Measurements from ENCODE around the gene ITGAL.
"Not testable (repeated sequence)": the region's sequence is repeated elsewhere in the genome, so short reads cannot be mapped to it uniquely, and the experiment has no call there.

ITGAL gene

DNA sequence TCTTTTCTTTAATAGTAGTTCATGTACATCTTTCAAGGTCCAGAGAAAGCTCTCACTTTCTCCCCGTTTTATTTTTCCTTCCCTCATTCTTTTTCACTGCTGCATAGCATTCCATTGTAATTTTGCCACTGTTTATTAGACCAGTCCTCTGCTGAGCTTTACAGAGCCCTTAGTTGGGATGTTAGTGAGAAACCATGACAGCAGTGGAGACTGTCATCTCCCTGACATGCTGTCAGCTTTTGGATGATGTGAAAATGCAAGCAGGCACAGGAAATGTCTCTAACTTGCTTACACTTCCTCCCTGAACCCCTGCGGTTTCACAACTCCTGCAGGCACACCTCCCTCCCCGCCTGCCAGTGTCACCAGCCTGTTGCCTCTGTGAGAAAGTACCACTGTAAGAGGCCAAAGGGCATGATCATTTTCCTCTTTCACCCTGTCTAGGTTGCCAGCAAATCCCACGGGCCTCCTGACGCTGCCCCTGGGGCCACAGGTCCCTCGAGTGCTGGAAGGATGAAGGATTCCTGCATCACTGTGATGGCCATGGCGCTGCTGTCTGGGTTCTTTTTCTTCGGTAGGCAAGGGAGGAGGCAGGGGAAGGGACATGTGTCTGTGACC, at the start of gene ITGAL:
TSS of gene ITGAL (plus strand) at position 415 of the 615 bp plus-strand sequence. CDS start at position 511, 96 bp downstream.
- DNase-seq (ENCODE audit: low spot score) = peak; percentile 97

DNA sequence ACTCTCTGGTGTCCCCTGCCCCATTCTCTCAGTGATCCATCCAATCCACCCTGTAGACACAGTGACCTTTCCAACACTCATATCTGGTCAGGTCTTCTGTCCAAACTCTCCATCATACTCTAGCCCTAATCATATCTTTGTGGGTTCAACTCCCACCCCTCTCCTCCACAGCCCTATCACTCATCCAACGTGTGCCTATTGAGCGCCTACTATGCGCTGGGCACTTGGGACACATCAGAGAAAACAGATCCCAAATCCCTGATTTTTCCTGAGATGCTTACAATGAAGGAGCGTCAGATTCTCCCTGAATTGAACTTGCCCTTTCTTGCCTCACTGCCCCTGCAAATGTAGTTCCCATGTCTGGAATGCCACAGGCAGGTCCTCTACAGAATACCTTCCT, 44.5 kb upstream of the ITGAL start:
- DNase-seq (ENCODE audit: low spot score) = no peak

DNA sequence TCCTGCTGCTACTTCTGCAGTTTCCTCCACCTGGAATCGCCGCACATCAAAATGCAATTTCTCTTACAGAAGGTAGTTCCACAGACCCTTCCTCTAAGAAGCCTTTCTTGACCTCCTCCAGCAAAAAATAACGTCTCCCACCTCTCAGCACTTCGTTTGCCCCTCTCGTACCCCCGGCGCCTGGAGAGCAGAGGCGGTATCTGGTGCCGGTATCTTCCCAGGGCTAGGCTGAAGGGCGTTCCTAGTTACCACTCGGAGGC, 43.2 kb upstream of the ITGAL start:
- no peak for DNase-seq (ENCODE audit: low spot score)

DNA sequence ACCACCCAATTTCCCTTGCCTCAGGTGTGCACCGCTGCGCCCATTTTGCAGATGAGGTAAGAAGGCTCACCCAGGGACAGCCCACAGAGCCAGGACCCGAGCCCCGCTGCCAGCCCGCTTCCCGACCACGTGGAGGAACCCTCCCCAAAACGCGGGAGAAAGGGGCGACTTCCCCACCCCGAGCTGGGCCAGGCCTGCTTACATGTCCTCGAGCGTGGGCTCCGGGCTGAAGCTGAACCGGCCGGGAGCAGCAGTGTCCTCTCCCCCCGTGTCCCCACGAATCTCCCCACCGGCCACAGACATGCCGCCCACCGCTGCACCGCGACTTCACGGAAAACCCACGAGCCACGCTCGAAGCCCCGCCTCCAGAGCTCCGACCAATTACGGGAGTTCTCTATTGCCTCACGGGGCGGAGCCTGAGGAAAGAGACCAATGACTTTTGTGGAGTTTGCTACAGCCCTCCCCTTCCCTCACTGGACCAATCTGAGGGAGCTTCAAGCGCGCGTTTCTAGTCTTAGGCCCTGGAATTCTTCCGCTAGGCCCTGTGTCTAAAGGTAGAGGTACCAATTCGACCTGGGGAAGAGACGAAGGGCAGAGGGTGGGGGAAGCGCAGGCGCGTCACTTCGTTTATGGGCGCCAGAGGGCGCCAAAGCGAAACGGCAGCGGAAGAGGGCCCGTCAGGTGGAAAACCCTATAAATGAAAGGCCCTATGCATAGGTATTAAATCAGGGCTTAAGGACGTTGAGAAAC, 42.7 kb upstream of the ITGAL start, which contains the start of gene DCTPP1:
TSS of gene DCTPP1 (minus strand) at position 353 of the 750 bp plus-strand sequence. CDS start at position 303, 50 bp downstream.
- peak; percentile 99 for DNase-seq (ENCODE audit: low spot score)

GRCh38 chr16:30430428-30430970, 42.0 kb upstream of the ITGAL start:
- DNase-seq (ENCODE audit: low spot score) = no peak

- peak; percentile 76 for DNase-seq (ENCODE audit: low spot score)
These were observed 37.7 kb upstream of the ITGAL start for GRCh38 chr16:30434852-30435251.

DNA sequence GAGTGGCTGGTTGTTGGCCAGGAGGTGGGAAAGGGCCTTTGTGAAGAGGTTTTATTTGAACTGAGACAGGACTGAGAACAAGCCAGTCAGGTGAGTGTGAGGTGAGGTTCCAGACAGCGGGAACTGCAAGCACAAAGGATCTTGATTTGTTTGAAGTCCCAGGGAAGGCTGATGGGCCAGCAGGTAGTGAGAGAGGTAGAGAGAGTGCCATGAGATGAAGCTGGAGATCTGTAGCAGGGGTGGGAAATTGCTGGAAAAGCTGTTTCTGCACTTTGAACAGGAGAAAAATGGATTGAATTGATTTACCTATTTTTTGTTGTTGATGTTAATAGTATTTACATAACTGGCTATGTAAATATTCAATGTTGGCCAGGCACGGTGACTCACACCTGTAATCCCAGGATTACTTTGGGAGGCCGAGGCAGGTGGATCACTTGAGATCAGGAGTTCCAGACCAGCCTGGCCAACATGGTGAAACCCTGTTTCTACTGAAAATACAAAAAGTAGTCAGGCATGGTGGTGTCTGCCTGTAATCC, 35.0 kb upstream of the ITGAL start:
- DNase-seq (ENCODE audit: low spot score) = no peak

- DNase-seq (ENCODE audit: low spot score) = no peak
These were observed 33.7 kb upstream of the ITGAL start for GRCh38 chr16:30438835-30439234.

GRCh38 chr16:30439720-30440348, 32.7 kb upstream of the ITGAL start:
- no peak for DNase-seq (ENCODE audit: low spot score)

DNA sequence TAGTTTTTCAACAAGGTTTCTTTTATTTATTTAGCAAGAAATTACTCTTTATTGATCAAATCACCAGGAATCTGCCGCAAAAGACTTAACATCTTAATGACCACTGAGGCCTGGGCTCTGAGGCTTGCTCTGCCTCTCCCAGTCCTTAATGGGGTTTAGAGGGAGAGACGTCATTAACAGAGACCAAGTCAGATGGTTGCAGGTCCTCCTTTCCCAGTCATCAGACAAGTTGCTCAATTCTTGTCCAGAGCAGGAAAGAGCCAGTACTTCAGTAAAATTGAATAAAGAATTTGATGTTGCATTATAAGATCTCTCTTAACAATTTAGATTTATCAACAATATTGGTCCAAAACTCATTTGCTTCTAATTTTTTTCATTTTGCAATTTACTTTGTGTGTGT, 28.9 kb upstream of the ITGAL start:
- no peak for DNase-seq (ENCODE audit: low spot score)

- DNase-seq (ENCODE audit: low spot score) = no peak
These were observed 28.1 kb upstream of the ITGAL start for GRCh38 chr16:30444231-30445148.

DNA sequence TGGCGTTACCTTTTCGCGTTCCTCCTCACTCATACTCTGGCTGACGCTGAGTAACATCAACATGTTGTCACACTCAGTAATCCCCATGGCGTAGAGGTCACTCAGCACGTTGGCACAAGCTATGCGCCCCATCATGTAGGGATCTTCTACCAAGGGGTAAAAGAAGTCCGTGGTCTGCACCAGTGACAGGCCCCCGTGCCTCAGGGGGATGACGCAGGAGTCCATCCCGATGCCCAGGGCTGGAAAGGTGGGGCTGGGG, 27.5 kb upstream of the ITGAL start:
- no peak for DNase-seq (ENCODE audit: low spot score)

DNA sequence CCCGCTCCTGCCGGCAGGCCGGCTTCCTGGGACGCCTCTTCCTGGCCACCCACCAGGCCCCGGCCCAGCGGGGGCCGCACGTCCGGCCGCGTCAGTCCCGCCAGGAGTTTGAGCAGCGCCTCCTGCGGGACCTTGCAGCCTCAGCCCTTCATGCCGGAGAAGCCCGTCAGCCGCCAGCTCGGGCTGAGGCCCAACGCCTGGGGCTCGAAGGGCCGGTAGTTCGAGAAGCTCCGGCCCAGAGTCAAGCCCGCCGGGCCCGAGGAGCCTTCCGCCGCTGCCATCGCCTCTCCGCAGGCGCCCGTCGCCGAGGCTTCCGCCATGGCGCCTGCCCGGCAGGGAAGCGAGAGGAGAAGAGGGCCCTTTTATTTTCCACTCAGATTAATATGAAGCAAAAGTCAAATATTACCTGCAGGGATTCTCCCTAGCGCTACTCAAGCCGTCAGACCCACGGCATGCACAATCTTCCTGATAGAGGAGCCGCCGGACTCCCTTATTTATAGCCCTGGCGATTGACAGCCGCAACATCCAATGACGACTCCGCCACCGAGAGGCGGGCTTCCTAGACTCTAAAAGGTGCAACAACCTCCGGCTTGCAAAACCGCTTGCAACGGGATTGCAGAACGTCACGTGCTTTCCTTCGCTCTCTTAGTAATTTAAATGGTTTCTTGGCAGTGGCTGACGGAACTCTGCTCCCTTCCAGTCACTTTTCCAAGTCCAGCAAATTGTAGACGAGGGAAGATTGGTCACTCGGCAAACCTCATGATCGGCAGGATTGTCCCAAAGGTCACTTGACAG, 26.9 kb upstream of the ITGAL start, which contains the start of gene SEPHS2:
TSS of gene SEPHS2 (minus strand) at position 467 of the 795 bp plus-strand sequence. CDS start at position 320, 147 bp downstream.
- peak; percentile 98 for DNase-seq (ENCODE audit: low spot score)

DNA sequence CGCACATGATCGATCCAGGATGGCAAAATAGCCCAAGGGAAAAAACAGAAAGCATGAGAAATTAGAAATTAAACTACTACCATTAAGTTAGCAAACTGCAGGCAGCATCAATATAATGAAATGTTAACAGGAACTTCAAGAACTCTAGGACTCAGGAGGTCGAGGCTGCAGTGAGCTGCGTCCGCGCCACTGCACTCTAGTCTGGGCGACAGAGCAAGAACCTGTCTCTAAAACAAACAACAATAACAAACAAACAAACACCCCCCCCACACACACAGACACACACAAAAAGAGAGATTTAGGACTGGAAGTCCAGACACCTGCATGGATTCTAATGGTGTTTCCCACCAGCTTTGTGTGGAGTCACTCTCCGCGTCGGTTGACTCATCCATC, 26.3 kb upstream of the ITGAL start:
- no peak for DNase-seq (ENCODE audit: low spot score)

DNA sequence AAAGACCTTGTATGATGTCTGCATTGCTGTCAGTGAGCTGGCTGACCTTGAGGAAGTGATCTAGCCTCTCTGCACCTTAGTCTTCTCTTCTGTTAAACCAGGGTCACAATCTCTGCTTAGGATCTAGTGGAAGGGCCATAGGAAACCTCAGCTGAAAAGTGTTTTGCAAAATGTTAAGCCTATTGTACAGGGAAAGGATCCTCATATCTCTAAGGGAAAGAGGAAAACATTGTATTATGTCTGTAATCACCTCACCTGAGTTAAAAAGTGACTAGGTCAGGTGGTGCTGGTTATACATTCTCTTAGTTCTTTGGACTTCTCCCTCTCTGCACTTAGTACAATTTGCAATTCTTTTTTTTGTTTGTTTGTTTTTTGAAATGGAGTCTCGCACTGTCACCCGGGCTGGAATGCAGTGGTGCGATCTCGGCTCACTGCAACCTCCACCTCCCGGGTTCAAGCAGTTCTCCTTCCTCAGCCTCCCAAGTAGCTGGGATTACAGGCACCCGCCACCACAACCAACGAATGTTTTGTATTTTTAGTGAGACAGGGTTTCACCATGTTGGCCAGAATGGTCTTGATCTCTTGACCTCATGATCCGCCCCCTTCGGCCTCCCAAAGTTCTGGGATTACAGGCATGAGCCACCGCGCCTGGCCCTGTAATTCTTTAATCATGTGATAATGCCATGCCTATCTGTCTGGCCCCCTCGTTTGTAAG, 24.9 kb upstream of the ITGAL start:
- DNase-seq (ENCODE audit: low spot score) = no peak

- no peak for DNase-seq (ENCODE audit: low spot score)
These were observed 23.5 kb upstream of the ITGAL start for GRCh38 chr16:30449116-30449435.

DNA sequence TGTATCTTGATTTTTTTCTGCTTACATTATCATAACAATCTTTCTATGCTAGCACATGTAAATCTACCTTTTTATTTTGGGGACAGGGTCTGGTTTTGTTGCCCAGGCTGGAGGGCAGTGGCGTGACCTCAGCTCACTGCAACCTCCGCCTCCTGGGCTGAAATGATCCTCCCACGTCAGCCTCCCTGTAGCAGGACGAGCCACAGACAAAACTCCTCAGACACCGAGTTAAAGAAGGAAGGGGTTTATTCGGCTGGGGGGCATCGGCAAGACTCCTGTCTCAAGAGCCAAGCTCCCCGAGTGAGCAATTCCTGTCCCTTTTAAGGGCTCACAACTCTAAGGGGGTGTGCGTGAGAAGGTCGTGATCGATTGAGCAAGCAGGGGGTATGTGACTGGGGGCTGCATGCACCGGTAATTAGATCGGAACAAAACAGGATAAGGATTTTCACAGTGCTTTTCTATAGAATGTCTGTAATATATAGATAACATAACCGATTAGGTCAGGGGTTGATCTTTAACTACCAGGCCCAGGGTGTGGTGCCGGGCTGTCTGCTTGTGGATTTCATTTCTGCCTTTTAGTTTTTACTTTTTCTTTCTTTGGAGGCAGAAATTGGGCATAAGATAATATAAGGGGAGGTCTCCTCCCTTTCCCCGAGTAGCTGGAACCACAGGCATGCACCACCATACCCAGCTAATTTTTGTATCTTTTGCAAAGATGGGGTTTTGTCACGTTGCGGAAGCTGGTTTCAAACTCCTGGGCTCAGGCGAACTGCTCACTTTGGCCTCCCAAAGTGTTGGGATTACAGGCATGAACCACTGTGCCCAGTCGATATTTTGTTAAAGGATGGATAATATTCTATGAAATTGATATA, 19.6 kb upstream of the ITGAL start:
- not testable (repeated sequence) for DNase-seq (ENCODE audit: low spot score)

DNA sequence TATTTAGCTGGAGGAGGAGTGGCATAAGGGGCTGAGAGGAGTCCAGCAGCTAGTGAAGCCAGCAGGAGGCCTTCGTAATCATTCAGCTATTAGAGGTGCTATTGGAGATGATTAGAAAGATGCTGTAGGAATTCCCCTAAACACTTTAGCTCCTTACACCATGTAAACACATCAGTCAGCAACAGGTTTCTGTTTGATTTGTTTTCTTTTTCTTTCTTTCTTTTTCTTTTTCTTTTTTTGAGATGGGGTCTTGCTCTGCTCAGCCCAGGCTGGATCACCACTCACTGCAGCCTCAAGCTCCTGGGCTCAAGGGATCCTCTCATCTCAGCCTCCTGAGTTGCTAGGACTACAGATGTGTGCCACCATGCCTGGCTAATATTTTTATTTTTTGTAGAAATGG, 16.2 kb upstream of the ITGAL start:
- DNase-seq (ENCODE audit: low spot score) = no peak

DNA sequence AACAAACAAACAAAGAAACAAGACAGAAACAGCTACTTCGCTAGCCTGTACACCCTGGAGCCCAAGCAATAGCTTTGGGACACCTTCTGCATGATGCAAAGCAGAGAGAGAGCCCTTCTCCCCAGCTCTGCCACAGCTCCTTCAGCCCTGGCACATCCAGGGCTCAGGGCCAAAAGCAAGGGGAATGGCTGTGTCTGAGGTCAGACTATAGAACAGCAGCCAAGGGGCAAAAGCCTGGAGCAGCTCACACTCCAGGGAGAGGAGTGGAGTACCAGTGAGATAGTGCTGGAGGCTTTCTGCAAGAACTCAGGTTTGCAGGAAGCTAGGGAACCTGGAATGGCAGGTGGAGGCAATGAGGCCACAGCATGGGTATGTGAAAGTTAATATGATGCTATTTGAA, 15.3 kb upstream of the ITGAL start:
- DNase-seq (ENCODE audit: low spot score) = no peak
